Stomach (tissue), 9 donors: ENCODE data around the gene SLC25A46. TPM values are rescaled to one million over a fixed set of nuclear protein-coding genes. Genes with fewer than 3 reads are reported as not detected.
"Not testable (repeated sequence)": the region's sequence is repeated elsewhere in the genome, so short reads cannot be mapped to it uniquely, and the experiment has no call there.

ENCODE experiments used
- DNase-seq, 2 donors: peaks; one replicate each; pipeline versions ENCODE4 v3.0.0 to v3.0.0-alpha.2; 2013 to 2019
- H3K27ac ChIP-seq, 5 donors: fragments of 200-600 bp in 4 of 5; sonication (generic) in 4 of 5; one replicate each; pipeline ENCODE4 v1.5.1; 2013 to 2019; ENCODE audit warnings: mild to moderate bottlenecking in 1 of 5, moderate library complexity in 1 of 5
- H3K27me3 ChIP-seq, 3 donors: fragments of 200-600 bp; sonication (generic); one replicate each; pipeline ENCODE4 v1.5.1; 2017 to 2019; ENCODE audit warnings: mixed run types in 1 of 3
- H3K36me3 ChIP-seq, 4 donors: fragments of 200-600 bp; sonication (generic); 1 replicate in 3 of 4; 2 replicates in 1 of 4; pipeline ENCODE4 v1.5.1; 2016 to 2019
- H3K4me1 ChIP-seq, 4 donors: fragments of 200-600 bp; sonication (generic); one replicate each; pipeline ENCODE4 v1.5.1; 2016 to 2019
- H3K4me3 ChIP-seq, 4 donors: fragments of 200-600 bp; sonication (generic) in 3 of 4; one replicate each; pipeline ENCODE4 v1.5.1; 2016 to 2019; ENCODE audit warnings: mild to moderate bottlenecking in 1 of 4
- H3K9me3 ChIP-seq, 4 donors: fragments of 200-600 bp; sonication (generic); one replicate each; pipeline ENCODE4 v1.5.1; 2016 to 2019
- EP300 ChIP-seq: sonication (generic); formaldehyde crosslinking; IDR thresholded peaks from one replicate; pipeline ENCODE4 v1.6.1; 2017; ENCODE audit warnings: antibody characterized with exemption
- POLR2A ChIP-seq, 4 donors: fragments of 450-650 bp; IDR thresholded peaks; one replicate each; pipeline ENCODE4 v1.6.1; 2016; ENCODE audit warnings: antibody characterized with exemption in 4 of 4, control low read depth in 2 of 4, mild to moderate bottlenecking in 1 of 4, moderate library complexity in 1 of 4
- POLR2AphosphoS5 ChIP-seq, 3 donors: sonication (generic); formaldehyde crosslinking; IDR thresholded peaks; one replicate each; pipeline ENCODE4 v1.6.1; 2016; ENCODE audit warnings: antibody characterized with exemption in 3 of 3
- WGBS, 5 donors: extraction: QIAGEN DNeasy Blood & Tissue Kit in 3 of 5; methylation state at CpG; one replicate each; pipeline versions ENCODE4 v1.1.5 to v1.1.7; 2013 to 2018; 5-methylcytosine and 5-hydroxymethylcytosine counted together
- intact Hi-C: fragments of 100-400 bp; cut with DNase I; formaldehyde crosslinking; loops from one replicate; pipeline ENCODE4 v1.15.1; 2023; ENCODE audit warnings: low total_unique reads
- polyA plus RNA-seq, 3 donors: library from polyadenylated mRNA; stranded (reverse); fragments of 200-250 nt; gene quantifications; one replicate each; pipeline ENCODE4 v1.2.3, GENCODE V29; 2013
- total RNA-seq, 5 donors: library from RNA; depleted of rRNA; stranded (reverse); fragments of >200 nt; gene quantifications; one replicate each; pipeline versions ENCODE4 v1.1.0 to v1.2.3, GENCODE V29; 2014 to 2016
- TF ChIP-seq, protein P1 (sequence below), 7 experiments: fragments of 450-650 bp in 4 of 7; fragments of 200-600 bp in 3 of 7; sonication (generic) in 3 of 7; IDR thresholded peaks; one replicate each; pipeline ENCODE4 v1.5.1; 2016 to 2019; ENCODE audit warnings: antibody characterized with exemption in 7 of 7, control low read depth in 2 of 7, mild to moderate bottlenecking in 1 of 7
- donor health status: healthy with polysubstance abuse.
- donor health status: Bipolar disorder and iron deficiency.
- donor health status: healthy.

SLC25A46 gene
- total and polyA plus RNA-seq, 8 donors, result 10.5 to 106 (median 32.4) TPM

DNA sequence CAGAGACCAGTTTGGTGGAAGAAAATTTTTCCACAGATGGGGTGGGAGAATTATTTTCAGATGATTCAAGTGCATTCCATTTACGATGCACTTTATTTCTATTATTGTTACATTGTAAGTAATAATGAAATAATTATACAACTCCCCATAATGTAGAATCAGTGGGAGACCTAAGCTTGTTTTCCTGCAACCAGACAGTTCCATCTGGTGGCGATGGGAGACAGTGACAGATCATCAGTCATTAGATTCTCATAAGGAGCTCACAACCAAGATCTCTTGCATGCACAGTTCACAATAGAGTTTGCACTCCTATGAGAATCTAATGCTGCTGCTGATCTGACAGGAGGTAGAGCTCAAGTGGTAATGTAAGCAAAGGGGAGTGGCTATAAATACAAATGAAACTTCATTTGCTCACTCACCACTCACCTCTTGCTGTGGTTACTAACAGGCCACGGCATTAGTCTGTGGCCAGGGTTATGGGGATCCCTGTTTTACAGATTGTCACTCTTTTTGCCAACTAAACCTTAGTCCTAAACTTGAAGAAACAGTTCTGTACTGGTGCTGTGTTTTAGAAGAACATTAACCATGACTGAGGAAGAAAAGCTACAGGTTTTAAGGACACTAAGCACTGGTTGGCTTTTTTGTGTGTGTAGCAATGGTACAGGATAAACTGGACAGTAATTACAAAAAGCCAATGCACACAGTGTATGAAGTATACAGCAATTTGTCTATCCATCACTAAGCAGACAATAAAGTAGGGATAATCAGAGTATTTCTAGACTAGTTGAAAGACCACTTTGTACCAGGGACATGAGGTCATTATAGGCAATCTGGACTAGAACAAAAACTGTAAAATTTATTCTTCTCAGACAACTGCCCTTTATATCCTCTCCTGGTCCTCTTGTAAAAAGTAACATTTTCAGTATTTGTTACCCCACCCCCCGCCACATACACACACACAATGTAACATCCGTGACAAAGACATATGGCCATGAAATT lies 22.3 kb upstream of the SLC25A46 start:
- no peak for DNase-seq
- WGBS, 5 donors, result 70 to 89% (median 84%) methylated on average over 5 of the region's 5 CpGs
- no peak overlapping the region for H3K4me3 ChIP-seq
- no peaks in the 10 kb centered on the region for H3K4me1 ChIP-seq
- H3K27ac ChIP-seq, result no peak overlapping the region
- H3K9me3 ChIP-seq, result no peaks in the 10 kb centered on the region
- TF ChIP-seq, protein P1, sequence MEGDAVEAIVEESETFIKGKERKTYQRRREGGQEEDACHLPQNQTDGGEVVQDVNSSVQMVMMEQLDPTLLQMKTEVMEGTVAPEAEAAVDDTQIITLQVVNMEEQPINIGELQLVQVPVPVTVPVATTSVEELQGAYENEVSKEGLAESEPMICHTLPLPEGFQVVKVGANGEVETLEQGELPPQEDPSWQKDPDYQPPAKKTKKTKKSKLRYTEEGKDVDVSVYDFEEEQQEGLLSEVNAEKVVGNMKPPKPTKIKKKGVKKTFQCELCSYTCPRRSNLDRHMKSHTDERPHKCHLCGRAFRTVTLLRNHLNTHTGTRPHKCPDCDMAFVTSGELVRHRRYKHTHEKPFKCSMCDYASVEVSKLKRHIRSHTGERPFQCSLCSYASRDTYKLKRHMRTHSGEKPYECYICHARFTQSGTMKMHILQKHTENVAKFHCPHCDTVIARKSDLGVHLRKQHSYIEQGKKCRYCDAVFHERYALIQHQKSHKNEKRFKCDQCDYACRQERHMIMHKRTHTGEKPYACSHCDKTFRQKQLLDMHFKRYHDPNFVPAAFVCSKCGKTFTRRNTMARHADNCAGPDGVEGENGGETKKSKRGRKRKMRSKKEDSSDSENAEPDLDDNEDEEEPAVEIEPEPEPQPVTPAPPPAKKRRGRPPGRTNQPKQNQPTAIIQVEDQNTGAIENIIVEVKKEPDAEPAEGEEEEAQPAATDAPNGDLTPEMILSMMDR (IDR thresholded peaks at IDR 0.05), result no peak
- TF ChIP-seq POLR2A (IDR thresholded peaks at IDR 0.05) (no peak), EP300 (no peak), POLR2AphosphoS5 (IDR thresholded peaks at IDR 0.05) (no peak)
- intact Hi-C loops, result no loop called here
- H3K27me3 ChIP-seq, result no peaks in the 10 kb centered on the region
- no peaks in the 10 kb centered on the region for H3K36me3 ChIP-seq

DNA sequence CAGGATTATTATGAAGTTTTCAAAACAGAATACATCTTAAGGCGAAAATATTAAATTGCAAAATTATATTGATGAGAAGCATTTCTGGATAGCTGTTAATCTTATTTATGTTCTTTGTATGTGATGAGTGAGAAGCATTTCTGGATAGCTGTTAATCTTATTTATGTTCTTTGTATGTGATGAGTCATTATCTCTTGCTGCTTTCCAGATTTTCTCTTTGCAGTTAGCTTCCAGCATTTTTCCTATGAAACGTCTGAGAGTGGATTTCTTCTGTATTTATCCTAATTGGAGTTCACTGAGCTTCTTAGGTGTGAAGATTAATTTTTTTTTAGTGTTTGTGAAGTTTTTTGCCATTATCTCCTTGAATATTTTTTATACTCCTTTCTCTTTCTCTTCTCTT lies 20.5 kb upstream of the SLC25A46 start:
- intact Hi-C loops, result no loop called here
- TF ChIP-seq EP300 (no peak), POLR2AphosphoS5 (IDR thresholded peaks at IDR 0.05) (no peak), POLR2A (IDR thresholded peaks at IDR 0.05) (no peak)
- TF ChIP-seq, protein P1 (IDR thresholded peaks at IDR 0.05), result no peak
- no peaks in the 10 kb centered on the region for H3K9me3 ChIP-seq
- no peak overlapping the region for H3K4me3 ChIP-seq
- WGBS, 5 donors, result 58 to 74% (median 69%) methylated on average over 2 of the region's 2 CpGs
- H3K27ac ChIP-seq, result no peak overlapping the region
- no peaks in the 10 kb centered on the region for H3K27me3 ChIP-seq
- H3K4me1 ChIP-seq, result no peaks in the 10 kb centered on the region
- no peaks in the 10 kb centered on the region for H3K36me3 ChIP-seq
- no peak for DNase-seq

DNA sequence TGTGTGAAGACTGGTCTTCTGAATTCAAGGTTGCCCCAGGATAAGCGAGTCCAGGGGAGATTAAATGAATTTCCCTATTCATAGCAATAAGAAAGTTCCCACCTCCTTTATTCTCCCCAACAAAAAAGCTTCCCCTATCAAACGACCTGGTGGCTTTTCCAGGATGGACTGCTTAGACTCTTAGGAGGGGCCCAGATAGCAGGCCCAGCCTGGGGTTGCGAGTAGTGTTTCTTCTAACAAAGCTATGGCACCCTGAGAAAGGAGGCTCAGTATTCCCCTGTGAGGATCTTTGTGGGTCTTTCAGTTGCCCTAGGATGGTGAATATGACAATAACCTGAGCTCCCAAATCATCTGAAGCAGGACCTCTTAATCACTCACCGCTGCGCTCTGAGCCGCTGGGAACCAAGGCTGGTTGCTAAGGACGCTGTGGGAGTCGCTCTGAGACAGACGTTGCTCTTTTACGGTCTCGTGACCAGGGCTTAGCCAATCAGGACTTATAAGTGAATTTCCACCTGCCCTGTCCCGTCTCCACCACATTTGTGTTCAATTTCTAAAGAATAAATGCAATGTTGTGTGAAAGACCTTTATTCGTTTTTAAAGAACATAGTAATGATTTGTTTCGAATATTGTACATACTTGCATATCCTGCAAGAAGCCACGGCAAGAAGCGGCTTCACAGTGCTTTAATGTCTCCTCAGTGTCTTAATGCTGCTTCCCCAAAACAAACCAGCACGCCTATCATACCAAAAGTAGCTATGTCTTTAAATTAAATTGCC lies 12.4 kb upstream of the SLC25A46 start, which contains the start of gene TMEM232:
TMEM232 (minus strand) TSS at position 423 of the 776 bp plus-strand sequence. CDS start 59,319 bp downstream, outside the sequence.
- Histone ChIP-seq H3K36me3 (no peaks in the 10 kb centered on the region), H3K4me3 (peak within 1 kb of the TSS; percentile 37 to 50 (median 48)), H3K27ac (no peak within 1 kb of the TSS), H3K4me1 (peaks cover 0 to 4% (median 0%) of the 10 kb centered on the region in 4 donors), H3K27me3 (no peaks in the 10 kb centered on the region), H3K9me3 (no peaks in the 10 kb centered on the region)
- DNase-seq, result peak; percentile 77 to 93
- WGBS, 5 donors, result 21 to 36% (median 29%) methylated on average over 17 of the region's 17 CpGs
- TF ChIP-seq, protein P1 (IDR thresholded peaks at IDR 0.05), result no peak
- no peak for TF ChIP-seq EP300
- TF ChIP-seq POLR2A (IDR thresholded peaks at IDR 0.05), result no peak
- no peak for TF ChIP-seq POLR2AphosphoS5 (IDR thresholded peaks at IDR 0.05)
- intact Hi-C loops, result no loop called here

DNA sequence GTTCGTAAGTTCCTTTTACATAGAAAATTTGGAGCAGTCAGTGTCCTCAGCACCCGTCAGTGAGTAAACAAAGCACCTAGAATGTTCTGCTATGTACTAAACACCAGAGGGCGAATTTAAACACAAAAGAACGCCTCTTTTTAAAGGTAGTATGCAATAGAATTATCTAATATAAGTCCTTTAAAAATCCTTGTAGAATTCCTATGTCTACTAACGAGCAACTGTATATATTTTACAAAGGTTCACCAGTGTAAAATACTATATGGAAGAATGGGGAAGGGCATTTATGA lies 11.8 kb upstream of the SLC25A46 start:
- H3K9me3 ChIP-seq, result no peaks in the 10 kb centered on the region
- H3K36me3 ChIP-seq, result no peaks in the 10 kb centered on the region
- H3K4me1 ChIP-seq, result peaks cover 0 to 4% (median 0%) of the 10 kb centered on the region in 4 donors
- intact Hi-C loops, result no loop called here
- no peaks in the 10 kb centered on the region for H3K27me3 ChIP-seq
- WGBS, 5 donors, result 23 to 38% (median 29%) methylated on average over 5 of the region's 5 CpGs
- no peak overlapping the region for H3K27ac ChIP-seq
- DNase-seq, result peak in 1 of 2 donors; percentile 20
- peak overlapping the region; percentile 37 to 50 (median 48) for H3K4me3 ChIP-seq
- no peak for TF ChIP-seq POLR2A (IDR thresholded peaks at IDR 0.05)
- TF ChIP-seq EP300, result no peak
- TF ChIP-seq, protein P1 (IDR thresholded peaks at IDR 0.05), result peak in 1 of 7 experiments; percentile 12
- no peak for TF ChIP-seq POLR2AphosphoS5 (IDR thresholded peaks at IDR 0.05)

DNA sequence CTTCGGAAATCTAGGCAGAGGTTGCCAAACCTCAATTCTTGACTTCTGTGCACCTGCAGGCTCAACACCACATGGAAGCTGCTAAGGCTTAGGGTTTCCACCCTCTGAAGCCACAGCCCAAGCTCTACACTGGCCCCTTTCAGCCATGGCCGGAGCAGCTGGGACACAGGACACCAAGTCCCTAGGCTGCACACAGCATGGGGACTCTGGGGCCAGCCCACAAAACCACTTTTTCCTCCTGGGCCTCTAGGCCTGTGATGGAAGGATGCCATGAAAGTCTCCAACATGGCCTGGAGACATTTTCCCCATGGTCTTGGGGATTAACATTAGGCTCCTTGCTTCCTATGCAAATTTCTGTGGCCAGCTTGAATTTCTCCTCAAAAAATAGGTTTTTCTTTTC lies 7.3 kb upstream of the SLC25A46 start:
- H3K4me1 ChIP-seq, H3K4me3 ChIP-seq, H3K27ac ChIP-seq, H3K27me3 ChIP-seq, DNase-seq, H3K9me3 ChIP-seq, intact Hi-C loops, H3K36me3 ChIP-seq: not testable (repeated sequence)
- 92 to 100% (median 98%) methylated on average over 2 of the region's 2 CpGs for WGBS, 5 donors
